Erythroblast (primary cell): Measurements from ENCODE around the gene BSPRY.

Experiments used
- DNase-seq, 2 experiments: peaks; one replicate each; lab custom pipeline; 2025; lab: John Stamatoyannopoulos, UW
- GATA1 ChIP-seq: IDR thresholded peaks from 2 replicates; pipeline ENCODE4 v1.6.1; 2011; ENCODE audit warnings: low read depth, mild to moderate bottlenecking, control low read depth, low read length, moderate library complexity
- POLR2A ChIP-seq: IDR thresholded peaks from 2 replicates; pipeline ENCODE4 v1.6.1; 2011; ENCODE audit warnings: mild to moderate bottlenecking, low read length

The BSPRY gene

GRCh38 chr9:113381909-113382411, 32.6 kb downstream of the BSPRY start:
- TF ChIP-seq POLR2A (no peak), GATA1 (no peak)
- DNase-seq: no peak

- no peak for TF ChIP-seq POLR2A
- TF ChIP-seq GATA1: no peak
- DNase-seq: no peak
Observed at GRCh38 chr9:113386571-113387393, 37.4 kb downstream of the BSPRY start.

GRCh38 chr9:113387560-113388230, 38.4 kb downstream of the BSPRY start:
- no peak for TF ChIP-seq GATA1
- TF ChIP-seq POLR2A: no peak
- DNase-seq: no peak

GRCh38 chr9:113388833-113389232, 39.5 kb downstream of the BSPRY start:
- TF ChIP-seq GATA1 (no peak), POLR2A (no peak)
- no peak for DNase-seq

- DNase-seq: no peak
- TF ChIP-seq POLR2A (no peak), GATA1 (no peak)
Observed at GRCh38 chr9:113389451-113389850, 40.1 kb downstream of the BSPRY start.

- no peak for DNase-seq
- TF ChIP-seq GATA1 (no peak), POLR2A (no peak)
Observed at GRCh38 chr9:113390192-113390960, 41.0 kb downstream of the BSPRY start.

- no peak for TF ChIP-seq POLR2A
- no peak for TF ChIP-seq GATA1
- no peak for DNase-seq
Observed at GRCh38 chr9:113391917-113392316, 42.6 kb downstream of the BSPRY start.

GRCh38 chr9:113393281-113393680, 43.9 kb downstream of the BSPRY start:
- no peak for DNase-seq
- TF ChIP-seq POLR2A: no peak
- no peak for TF ChIP-seq GATA1

- no peak for DNase-seq
- no peak for TF ChIP-seq GATA1
- no peak for TF ChIP-seq POLR2A
Observed at GRCh38 chr9:113395000-113395861, 45.9 kb downstream of the BSPRY start.

GRCh38 chr9:113397203-113397631, 47.9 kb downstream of the BSPRY start:
- peak; percentile 89 for TF ChIP-seq POLR2A
- TF ChIP-seq GATA1: no peak
- peak; percentile 95 to 99 for DNase-seq

- TF ChIP-seq POLR2A (no peak), GATA1 (no peak)
- DNase-seq: no peak
Observed at GRCh38 chr9:113398796-113399195, 49.5 kb downstream of the BSPRY start.

GRCh38 chr9:113399646-113400200, 50.4 kb downstream of the BSPRY start:
- TF ChIP-seq GATA1: no peak
- no peak for TF ChIP-seq POLR2A
- DNase-seq: no peak
